Measurements from ENCODE around the gene SLC25A44. TPM values are rescaled to one million over a fixed set of nuclear protein-coding genes. Genes with fewer than 3 reads are reported as not detected.

Gene SLC25A44
- total RNA-seq, 1 experiment from 2014 or later: 33.0 TPM

DNA sequence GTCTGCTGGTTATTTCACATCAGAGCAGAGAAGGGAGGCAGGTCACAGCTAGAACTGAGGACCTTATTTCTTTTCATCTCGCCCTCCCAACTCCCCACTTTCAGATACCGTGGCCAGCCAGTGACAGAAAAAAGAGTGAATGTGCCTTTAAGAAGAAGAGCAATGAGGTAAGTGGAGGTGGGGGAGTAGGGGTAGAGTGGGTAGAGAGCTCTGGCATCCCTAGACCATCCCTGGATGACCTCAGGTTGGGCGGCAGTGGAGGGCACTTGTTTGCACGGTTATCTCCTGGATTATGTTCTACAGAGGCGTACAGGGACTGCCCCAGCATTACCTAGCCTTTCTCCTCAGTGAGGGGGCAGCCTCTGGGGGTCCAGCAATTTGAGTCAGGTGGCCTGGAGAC lies 35.9 kb upstream of the SLC25A44 start:
- ATAC-seq (no peak), DNase-seq (ENCODE audit: low read depth, low spot score) (no peak)
- intact Hi-C loops (cut with micrococcal nuclease; ENCODE audit: unreplicated experiment): no loop called here
- ChIA-PET POLR2A (interaction anchor here (0.7 kb wide), 1 partner anchor 67 kb away, joined by 4 read pairs; no protein-coding TSS in a partner anchor), CTCF (interaction anchor here (0.6 kb wide), 1 partner anchor 67 kb away, joined by 4 read pairs; no protein-coding TSS in a partner anchor)
- Histone ChIP-seq H3K9me3 (ENCODE audit: control insufficient read depth, insufficient read depth, low read depth, low read length) (no peaks in the 10 kb centered on the region), H3K4me3 (ENCODE audit: low read depth in 2 of 2, low read length in 2 of 2) (no peak overlapping the region), H3K4me1 (ENCODE audit: control insufficient read depth, insufficient read depth, low read length) (no peaks in the 10 kb centered on the region; the same call in 1 of the 2 replicates), H3K27me3 (ENCODE audit: control insufficient read depth, insufficient read depth, low read length) (no peaks in the 10 kb centered on the region), H3K36me3 (ENCODE audit: control insufficient read depth, insufficient read depth, low read length) (no peaks in the 10 kb centered on the region), H3K27ac (ENCODE audit: low read length) (no peak overlapping the region)
- TF ChIP-seq SIN3A (IDR thresholded peaks at IDR 0.05; ENCODE audit: borderline replicate concordance, insufficient read depth, low read depth, low read length) (no peak), POLR2AphosphoS5 (IDR thresholded peaks at IDR 0.05; ENCODE audit: low read depth, low read length) (no peak), TCF7L2 (IDR thresholded peaks at IDR 0.05; ENCODE audit: low read depth, low read length) (no peak)
- TF ChIP-seq, protein P1, sequence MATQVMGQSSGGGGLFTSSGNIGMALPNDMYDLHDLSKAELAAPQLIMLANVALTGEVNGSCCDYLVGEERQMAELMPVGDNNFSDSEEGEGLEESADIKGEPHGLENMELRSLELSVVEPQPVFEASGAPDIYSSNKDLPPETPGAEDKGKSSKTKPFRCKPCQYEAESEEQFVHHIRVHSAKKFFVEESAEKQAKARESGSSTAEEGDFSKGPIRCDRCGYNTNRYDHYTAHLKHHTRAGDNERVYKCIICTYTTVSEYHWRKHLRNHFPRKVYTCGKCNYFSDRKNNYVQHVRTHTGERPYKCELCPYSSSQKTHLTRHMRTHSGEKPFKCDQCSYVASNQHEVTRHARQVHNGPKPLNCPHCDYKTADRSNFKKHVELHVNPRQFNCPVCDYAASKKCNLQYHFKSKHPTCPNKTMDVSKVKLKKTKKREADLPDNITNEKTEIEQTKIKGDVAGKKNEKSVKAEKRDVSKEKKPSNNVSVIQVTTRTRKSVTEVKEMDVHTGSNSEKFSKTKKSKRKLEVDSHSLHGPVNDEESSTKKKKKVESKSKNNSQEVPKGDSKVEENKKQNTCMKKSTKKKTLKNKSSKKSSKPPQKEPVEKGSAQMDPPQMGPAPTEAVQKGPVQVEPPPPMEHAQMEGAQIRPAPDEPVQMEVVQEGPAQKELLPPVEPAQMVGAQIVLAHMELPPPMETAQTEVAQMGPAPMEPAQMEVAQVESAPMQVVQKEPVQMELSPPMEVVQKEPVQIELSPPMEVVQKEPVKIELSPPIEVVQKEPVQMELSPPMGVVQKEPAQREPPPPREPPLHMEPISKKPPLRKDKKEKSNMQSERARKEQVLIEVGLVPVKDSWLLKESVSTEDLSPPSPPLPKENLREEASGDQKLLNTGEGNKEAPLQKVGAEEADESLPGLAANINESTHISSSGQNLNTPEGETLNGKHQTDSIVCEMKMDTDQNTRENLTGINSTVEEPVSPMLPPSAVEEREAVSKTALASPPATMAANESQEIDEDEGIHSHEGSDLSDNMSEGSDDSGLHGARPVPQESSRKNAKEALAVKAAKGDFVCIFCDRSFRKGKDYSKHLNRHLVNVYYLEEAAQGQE (IDR thresholded peaks at IDR 0.05; ENCODE audit: insufficient read depth in 1 of 2, low read depth in 2 of 2, low read length in 1 of 2): no peak
- TF ChIP-seq, protein P2, sequence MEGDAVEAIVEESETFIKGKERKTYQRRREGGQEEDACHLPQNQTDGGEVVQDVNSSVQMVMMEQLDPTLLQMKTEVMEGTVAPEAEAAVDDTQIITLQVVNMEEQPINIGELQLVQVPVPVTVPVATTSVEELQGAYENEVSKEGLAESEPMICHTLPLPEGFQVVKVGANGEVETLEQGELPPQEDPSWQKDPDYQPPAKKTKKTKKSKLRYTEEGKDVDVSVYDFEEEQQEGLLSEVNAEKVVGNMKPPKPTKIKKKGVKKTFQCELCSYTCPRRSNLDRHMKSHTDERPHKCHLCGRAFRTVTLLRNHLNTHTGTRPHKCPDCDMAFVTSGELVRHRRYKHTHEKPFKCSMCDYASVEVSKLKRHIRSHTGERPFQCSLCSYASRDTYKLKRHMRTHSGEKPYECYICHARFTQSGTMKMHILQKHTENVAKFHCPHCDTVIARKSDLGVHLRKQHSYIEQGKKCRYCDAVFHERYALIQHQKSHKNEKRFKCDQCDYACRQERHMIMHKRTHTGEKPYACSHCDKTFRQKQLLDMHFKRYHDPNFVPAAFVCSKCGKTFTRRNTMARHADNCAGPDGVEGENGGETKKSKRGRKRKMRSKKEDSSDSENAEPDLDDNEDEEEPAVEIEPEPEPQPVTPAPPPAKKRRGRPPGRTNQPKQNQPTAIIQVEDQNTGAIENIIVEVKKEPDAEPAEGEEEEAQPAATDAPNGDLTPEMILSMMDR (IDR thresholded peaks at IDR 0.05): no peak
- in situ Hi-C loops (cut with HindIII; ENCODE audit: low pct_unique_long_range_greater_than_20kb, low sequenced_read_pairs): no loop called here
- no TSS peak for BruUV-seq (replicated peaks)

DNA sequence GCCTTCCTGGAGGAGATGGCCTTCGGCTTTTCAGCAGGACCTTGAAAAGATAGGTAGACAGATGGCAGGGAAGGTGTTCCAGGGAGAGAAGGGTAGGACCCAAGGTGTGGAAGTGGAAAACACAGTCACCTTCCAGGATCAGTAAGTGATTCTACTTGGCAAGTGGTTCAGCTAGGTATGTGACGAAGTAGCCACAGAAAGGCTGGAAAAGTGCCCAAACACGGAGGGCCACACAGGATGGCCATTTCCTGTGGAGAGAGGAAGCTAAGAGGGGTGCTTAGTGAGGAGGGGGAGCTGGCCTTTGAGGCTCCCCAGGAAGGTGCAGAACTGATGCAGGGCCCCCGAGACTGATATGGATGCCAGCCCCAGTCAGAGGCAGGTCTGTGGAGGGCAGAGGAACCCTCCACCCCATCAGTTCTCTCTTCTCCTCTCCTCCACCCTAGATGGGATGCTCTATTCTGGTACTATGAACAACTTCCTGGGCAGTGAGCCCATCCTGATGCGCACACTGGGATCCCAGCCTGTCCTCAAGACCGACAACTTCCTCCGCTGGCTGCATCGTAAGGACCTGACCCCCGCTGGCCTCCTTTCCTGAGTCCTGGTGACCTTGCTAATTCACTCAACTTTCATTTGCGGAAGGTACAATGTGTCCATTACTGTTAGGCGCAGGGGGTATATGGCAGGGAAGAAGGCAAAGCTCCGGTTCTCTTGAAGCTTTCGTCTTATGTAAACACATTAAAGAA lies 33.7 kb upstream of the SLC25A44 start:
- in situ Hi-C loops (cut with HindIII; ENCODE audit: low pct_unique_long_range_greater_than_20kb, low sequenced_read_pairs) (no loop called here), intact Hi-C loops (cut with micrococcal nuclease; ENCODE audit: unreplicated experiment) (no loop called here)
- no TSS peak for BruUV-seq (replicated peaks)
- ChIA-PET POLR2A (no interaction called here), CTCF (no interaction called here)
- H3K27me3 ChIP-seq (ENCODE audit: control insufficient read depth, insufficient read depth, low read length): no peaks in the 10 kb centered on the region
- H3K4me1 ChIP-seq (ENCODE audit: control insufficient read depth, insufficient read depth, low read length): no peaks in the 10 kb centered on the region; the same call in 1 of the 2 replicates
- no peak for ATAC-seq
- H3K9me3 ChIP-seq (ENCODE audit: control insufficient read depth, insufficient read depth, low read depth, low read length): no peaks in the 10 kb centered on the region
- H3K27ac ChIP-seq (ENCODE audit: low read length): no peak overlapping the region
- no peak for TF ChIP-seq SIN3A (IDR thresholded peaks at IDR 0.05; ENCODE audit: borderline replicate concordance, insufficient read depth, low read depth, low read length)
- TF ChIP-seq, protein P2 (IDR thresholded peaks at IDR 0.05): no peak
- TF ChIP-seq, protein P1 (IDR thresholded peaks at IDR 0.05; ENCODE audit: insufficient read depth in 1 of 2, low read depth in 2 of 2, low read length in 1 of 2): no peak
- no peak for TF ChIP-seq POLR2AphosphoS5 (IDR thresholded peaks at IDR 0.05; ENCODE audit: low read depth, low read length)
- TF ChIP-seq TCF7L2 (IDR thresholded peaks at IDR 0.05; ENCODE audit: low read depth, low read length): no peak
- no peaks in the 10 kb centered on the region for H3K36me3 ChIP-seq (ENCODE audit: control insufficient read depth, insufficient read depth, low read length)
- no peak overlapping the region for H3K4me3 ChIP-seq (ENCODE audit: low read depth in 2 of 2, low read length in 2 of 2)
- no peak for DNase-seq (ENCODE audit: low read depth, low spot score)
